Measurements from ENCODE around the gene FAM53B.
A peak's percentile ranks its signal among the peaks of the same experiment; 100 is the strongest.

Gene FAM53B

GRCh38 chr10:124741922-124742412, 2.2 kb downstream of the FAM53B start:
- DNase-seq, result no peak

GRCh38 chr10:124741281-124741921, 2.8 kb downstream of the FAM53B start:
- DNase-seq, result peak; percentile 62

- DNase-seq, result no peak
Observed at GRCh38 chr10:124740369-124741280, 3.6 kb downstream of the FAM53B start.

GRCh38 chr10:124739986-124740368, 4.2 kb downstream of the FAM53B start:
- DNase-seq, result no peak

GRCh38 chr10:124739119-124739921, 4.9 kb downstream of the FAM53B start:
- DNase-seq, result no peak

DNA sequence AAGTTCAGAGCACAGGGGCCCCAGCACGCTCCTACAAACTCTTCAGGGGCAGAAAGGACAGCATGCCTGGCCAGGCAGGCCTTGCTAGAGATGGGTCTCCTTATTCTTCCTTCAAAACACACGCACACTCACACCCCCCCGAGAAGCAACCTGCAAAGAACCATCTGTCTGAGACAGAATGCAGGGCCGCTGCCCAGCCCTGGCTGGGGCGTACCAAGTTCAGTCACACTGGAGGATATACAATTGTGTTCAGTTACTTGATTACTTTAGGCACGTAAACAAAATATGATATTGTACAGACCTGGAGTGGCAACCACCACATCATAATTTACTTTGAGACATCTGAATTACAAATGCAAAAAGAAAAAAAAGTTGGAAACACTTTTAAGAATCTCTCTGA, 5.7 kb downstream of the FAM53B start:
- no peak for DNase-seq

- DNase-seq, result no peak
Observed at GRCh38 chr10:124737708-124738107, 6.5 kb downstream of the FAM53B start.

DNA sequence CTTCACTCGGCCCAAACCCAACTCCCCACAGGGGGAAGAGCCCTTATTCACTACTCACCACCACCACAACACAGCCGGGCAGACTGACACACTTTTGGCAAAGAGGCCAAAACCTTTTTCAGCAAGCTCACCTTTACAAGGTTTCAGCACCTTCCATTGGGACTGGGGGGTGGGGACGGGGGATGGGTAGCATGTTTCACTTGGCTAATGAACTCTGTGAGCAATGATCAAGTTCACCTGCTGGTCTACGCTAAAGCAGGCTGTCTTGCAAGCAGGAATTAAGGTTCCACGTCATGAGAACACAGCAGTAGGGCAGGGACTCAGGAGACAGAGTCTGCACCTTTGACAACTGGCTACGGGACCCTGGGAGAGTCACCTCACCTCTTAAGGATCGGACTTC, 7.0 kb downstream of the FAM53B start:
- no peak for DNase-seq

- DNase-seq, result no peak
Observed at GRCh38 chr10:124736491-124737136, 7.6 kb downstream of the FAM53B start.

- no peak for DNase-seq
Observed at GRCh38 chr10:124735491-124736286, 8.5 kb downstream of the FAM53B start.

DNA sequence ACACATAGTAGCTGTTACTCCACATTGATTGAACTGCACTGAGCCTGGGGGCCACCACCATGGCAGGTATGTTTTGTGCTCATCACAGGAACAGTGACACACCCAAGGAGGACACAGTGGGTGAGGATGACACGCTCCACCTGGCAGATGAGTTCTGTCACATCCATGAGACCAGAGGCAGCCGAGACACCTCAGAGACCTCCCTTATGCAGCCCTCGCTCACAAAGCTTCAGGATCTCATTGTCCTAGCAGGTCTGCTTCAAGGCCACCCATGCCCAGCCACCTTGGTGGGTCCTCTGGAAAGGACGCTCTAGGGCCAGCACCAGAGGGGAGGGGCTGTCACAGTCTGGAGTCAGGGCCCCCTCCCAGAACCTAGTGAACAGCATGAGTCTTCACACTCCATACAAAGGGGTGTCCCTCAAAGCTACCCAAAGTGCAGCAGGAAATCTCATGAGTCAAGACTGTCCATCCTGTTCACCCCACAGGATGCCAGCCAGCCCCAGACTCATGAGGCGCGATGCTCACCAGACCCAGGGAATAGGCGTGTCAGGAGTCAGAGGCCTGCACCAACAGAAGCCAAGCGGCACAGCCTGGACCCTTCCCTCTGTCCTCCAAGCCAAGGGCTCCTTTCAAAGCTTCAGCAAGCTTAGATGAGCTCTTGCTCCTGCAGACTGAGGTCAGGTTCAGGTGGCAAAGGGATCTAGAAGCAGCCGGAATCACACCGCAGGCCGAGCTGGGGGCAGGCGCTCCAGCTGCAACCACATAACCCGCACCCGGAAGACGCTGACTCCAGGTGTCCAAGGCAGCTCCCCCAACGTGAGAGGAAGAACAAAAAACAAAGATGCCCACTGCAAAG, 9.6 kb downstream of the FAM53B start:
- no peak for DNase-seq

GRCh38 chr10:124733571-124734245, 10.5 kb downstream of the FAM53B start:
- DNase-seq, result no peak

DNA sequence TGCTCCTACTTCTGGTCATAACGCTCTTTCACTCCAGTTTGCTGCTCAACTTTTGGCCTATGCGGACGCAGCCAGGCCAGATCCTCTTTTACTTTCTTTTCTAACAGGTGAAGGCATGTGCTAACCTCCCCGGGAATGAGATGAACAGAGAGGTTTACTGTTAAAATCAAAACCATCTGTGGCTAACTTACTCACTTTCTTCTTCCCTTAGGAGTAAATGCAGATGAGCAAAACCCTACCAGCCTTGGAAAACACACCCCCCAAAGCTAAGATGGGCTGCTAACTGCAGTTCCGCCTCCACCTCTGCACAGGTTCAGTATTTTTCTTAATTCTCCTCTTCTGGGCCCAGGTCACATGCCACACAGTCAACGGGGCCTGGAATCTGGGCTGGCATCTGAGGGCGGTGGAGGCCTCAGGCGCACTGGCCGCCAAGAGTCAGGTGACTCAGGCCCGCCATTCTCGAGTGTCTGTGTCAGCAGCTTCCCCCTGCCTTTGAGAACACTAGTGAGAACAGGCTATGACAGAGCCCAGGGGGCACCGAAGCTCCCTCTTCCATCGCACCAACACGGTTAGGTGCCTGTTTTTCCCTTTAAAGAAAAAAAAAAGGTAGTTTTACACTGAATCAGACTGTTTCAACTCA, 11.1 kb downstream of the FAM53B start:
- no peak for DNase-seq

DNA sequence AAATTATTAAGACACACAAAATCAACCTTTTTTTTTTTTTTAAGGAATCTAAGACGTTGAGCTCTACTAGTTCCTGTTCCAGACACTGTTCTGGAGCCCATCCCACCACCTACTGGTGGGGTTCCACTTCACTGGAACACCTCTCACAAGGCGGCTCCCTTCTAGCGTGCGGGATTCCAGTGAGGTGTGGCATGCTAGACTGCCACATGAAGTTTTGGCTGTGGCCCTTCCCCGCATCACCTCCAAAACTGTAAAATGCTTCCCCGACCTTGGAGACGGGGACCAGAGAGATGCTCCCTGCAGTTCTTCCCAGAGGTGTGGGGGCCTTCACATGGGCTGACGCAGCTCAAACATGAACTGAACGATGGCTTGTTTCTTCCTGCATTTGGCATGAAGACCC, 12.6 kb downstream of the FAM53B start:
- no peak for DNase-seq

DNA sequence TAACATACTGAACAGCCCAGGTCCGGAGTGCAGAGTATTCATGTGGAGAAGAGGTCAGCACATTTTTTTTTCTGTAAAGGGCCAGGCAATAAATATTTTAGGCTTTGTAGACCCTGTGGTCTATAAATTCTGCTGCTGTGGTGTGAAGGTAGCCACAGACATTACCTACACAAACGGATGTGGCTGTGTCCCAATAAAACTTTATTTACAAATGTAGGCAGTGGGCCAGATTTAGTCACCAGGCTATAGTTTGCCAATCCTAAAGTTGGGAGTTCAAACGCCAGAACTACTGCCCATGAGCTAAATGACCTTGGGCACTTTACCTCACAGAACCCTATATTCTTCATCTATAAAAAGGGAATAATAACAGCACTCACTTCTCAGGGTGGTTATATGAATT, 13.4 kb downstream of the FAM53B start:
- no peak for DNase-seq

DNA sequence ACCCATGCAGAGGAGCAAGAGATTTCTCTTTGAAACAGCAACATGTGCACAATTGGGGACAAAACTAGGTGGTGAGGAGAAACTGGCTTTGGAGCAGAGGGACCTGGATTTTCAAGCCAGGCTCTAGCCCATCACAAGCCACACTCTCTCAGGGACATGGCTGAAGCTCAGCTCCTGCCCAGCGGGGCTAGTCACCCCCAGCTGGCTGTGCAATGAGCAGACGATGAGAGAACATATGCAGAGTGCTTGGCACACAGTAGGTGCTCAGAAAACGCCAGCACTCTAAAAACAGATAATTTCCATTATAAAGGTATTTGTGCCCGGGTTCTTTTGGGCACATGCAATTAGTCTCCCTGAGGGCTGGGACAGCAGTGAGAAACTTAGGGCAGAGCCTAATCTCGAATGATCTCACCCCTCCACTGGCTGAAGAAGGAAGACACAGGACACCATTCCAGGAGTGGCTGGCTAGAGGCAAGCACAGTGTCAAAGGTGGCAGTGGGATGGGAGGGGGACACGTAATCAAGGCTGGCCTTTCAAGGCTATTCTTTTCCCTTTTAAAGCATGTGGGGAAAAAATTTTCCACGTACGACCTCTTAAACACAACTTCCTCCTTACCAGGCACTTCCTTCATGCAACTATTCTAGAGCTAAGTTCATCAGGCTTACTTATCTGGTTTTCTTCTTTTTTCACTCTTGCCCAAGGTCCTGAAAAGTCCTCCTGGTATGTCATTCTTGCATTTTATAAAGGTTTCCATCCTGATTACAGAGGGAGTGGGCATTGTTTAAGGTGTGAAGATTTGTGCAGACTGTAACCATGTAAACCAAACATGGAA, 15.1 kb downstream of the FAM53B start:
- no peak for DNase-seq

GRCh38 chr10:124728071-124728829, 15.9 kb downstream of the FAM53B start:
- DNase-seq, result no peak

- no peak for DNase-seq
Observed at GRCh38 chr10:124727361-124727960, 16.7 kb downstream of the FAM53B start.
